ENCODE data around the gene NUBPL.

- TF ChIP-seq, protein P1, sequence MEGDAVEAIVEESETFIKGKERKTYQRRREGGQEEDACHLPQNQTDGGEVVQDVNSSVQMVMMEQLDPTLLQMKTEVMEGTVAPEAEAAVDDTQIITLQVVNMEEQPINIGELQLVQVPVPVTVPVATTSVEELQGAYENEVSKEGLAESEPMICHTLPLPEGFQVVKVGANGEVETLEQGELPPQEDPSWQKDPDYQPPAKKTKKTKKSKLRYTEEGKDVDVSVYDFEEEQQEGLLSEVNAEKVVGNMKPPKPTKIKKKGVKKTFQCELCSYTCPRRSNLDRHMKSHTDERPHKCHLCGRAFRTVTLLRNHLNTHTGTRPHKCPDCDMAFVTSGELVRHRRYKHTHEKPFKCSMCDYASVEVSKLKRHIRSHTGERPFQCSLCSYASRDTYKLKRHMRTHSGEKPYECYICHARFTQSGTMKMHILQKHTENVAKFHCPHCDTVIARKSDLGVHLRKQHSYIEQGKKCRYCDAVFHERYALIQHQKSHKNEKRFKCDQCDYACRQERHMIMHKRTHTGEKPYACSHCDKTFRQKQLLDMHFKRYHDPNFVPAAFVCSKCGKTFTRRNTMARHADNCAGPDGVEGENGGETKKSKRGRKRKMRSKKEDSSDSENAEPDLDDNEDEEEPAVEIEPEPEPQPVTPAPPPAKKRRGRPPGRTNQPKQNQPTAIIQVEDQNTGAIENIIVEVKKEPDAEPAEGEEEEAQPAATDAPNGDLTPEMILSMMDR (IDR thresholded peaks at IDR 0.05; ENCODE audit: low read depth, low read length, poor library complexity, severe bottlenecking), result no peak
- no peak for TF ChIP-seq EZH2phosphoT487 (IDR thresholded peaks at IDR 0.05; ENCODE audit: borderline replicate concordance, low read length)
These were observed 188.1 kb downstream of the NUBPL start for GRCh38 chr14:31749275-31749674.

All from DOHH2 (cell line).